ENCODE data around the gene RAB8B.

RAB8B gene

GRCh38 chr15:63238796-63239195 lies 49.4 kb downstream of the RAB8B start:
- DNase-seq, result no peak

GRCh38 chr15:63240109-63240508 lies 50.7 kb downstream of the RAB8B start:
- DNase-seq, result no peak

- no peak for DNase-seq
Observed at GRCh38 chr15:63241316-63241715, 51.9 kb downstream of the RAB8B start.

- DNase-seq, result no peak
Observed at GRCh38 chr15:63243101-63243500, 53.7 kb downstream of the RAB8B start.

GRCh38 chr15:63243776-63244175 lies 54.4 kb downstream of the RAB8B start:
- DNase-seq, result no peak

- peak; percentile 33 for DNase-seq
Observed at GRCh38 chr15:63244399-63244798, 55.0 kb downstream of the RAB8B start.

GRCh38 chr15:63244976-63245645 lies 55.7 kb downstream of the RAB8B start:
- DNase-seq, result no peak

GRCh38 chr15:63246691-63247469 lies 57.5 kb downstream of the RAB8B start:
- DNase-seq, result no peak

- DNase-seq, result no peak
Observed at GRCh38 chr15:63250312-63250965, 61.0 kb downstream of the RAB8B start.

GRCh38 chr15:63251701-63252100 lies 62.3 kb downstream of the RAB8B start:
- DNase-seq, result no peak

- DNase-seq, result no peak
Observed at GRCh38 chr15:63252292-63252691, 62.9 kb downstream of the RAB8B start.

- DNase-seq, result no peak
Observed at GRCh38 chr15:63254991-63255390, 65.6 kb downstream of the RAB8B start.

- DNase-seq, result no peak
Observed at GRCh38 chr15:63255489-63255990, 66.1 kb downstream of the RAB8B start.

- no peak for DNase-seq
Observed at GRCh38 chr15:63256433-63257274, 67.2 kb downstream of the RAB8B start.

- DNase-seq, result no peak
Observed at GRCh38 chr15:63258658-63259057, 69.3 kb downstream of the RAB8B start.

- DNase-seq, result no peak
Observed at GRCh38 chr15:63260791-63261190, 71.4 kb downstream of the RAB8B start.

GRCh38 chr15:63261311-63261710 lies 71.9 kb downstream of the RAB8B start:
- no peak for DNase-seq

GRCh38 chr15:63263519-63263918 lies 74.1 kb downstream of the RAB8B start:
- DNase-seq, result no peak

GRCh38 chr15:63264688-63265293 lies 75.4 kb downstream of the RAB8B start:
- no peak for DNase-seq

- no peak for DNase-seq
Observed at GRCh38 chr15:63274427-63274826, 85.0 kb downstream of the RAB8B start.

GRCh38 chr15:63276342-63277037 lies 87.1 kb downstream of the RAB8B start:
- no peak for DNase-seq
